Measurements from ENCODE around the gene SEMA4G. TPM values are rescaled to one million over a fixed set of nuclear protein-coding genes. Genes with fewer than 3 reads are reported as not detected.
"Not testable (repeated sequence)": the region's sequence is repeated elsewhere in the genome, so short reads cannot be mapped to it uniquely, and the experiment has no call there.

SEMA4G gene
- total RNA-seq, 4 donors from 2014 or later: 0.66 to 2.5 (median 1.4) TPM

DNA sequence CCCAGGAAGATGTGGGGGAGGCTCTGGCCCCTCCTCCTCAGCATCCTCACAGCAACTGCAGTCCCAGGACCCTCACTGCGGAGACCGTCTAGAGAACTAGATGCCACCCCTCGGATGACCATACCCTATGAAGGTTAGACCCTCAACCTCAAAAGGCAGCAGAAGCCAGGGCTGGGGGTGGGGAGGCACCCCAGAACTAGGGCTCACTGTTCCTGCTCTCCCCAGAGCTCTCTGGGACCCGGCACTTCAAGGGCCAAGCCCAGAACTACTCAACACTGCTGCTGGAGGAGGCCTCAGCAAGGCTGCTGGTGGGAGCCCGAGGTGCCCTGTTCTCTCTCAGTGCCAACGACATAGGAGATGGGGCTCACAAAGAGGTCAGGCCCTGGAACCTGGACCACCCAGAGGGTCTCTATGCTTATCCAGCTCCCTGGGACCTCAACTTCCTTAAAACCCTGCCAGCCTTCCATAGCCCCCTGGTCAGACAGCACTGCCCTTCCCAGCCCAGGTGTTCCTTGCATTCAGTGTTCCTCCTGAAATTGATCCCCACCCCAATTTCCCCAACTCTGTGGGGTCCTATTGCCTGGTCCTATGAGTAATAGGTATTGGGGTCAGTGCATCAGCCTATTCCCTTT, 3.7 kb downstream of the SEMA4G start:
- 83% methylated on average over 1 of the region's 6 CpGs for WGBS
- TF ChIP-seq CTCF (IDR thresholded peaks at IDR 0.05): no peak
- TF ChIP-seq POLR2A (IDR thresholded peaks at IDR 0.05; ENCODE audit: low read depth): no peak
- no peak for TF ChIP-seq POLR2AphosphoS5 (IDR thresholded peaks at IDR 0.05)
- no peak for TF ChIP-seq EP300 (IDR thresholded peaks at IDR 0.05)
- H3K9me3 ChIP-seq: no peaks in the 10 kb centered on the region
- DNase-seq (ENCODE audit: extremely low spot score): no peak
- H3K4me3 ChIP-seq: no peak overlapping the region
- no peak overlapping the region for H3K27ac ChIP-seq (replicated peaks in 1 of 4)
- H3K27me3 ChIP-seq: peaks cover 0 to 5% (median 0%) of the 10 kb centered on the region in 4 donors
- peaks cover 7 to 24% (median 19%) of the 10 kb centered on the region in 4 donors for H3K4me1 ChIP-seq
- intact Hi-C loops (cut with DNase I): no loop called here
- H3K36me3 ChIP-seq: peaks cover 0 to 13% (median 4%) of the 10 kb centered on the region in 4 donors

DNA sequence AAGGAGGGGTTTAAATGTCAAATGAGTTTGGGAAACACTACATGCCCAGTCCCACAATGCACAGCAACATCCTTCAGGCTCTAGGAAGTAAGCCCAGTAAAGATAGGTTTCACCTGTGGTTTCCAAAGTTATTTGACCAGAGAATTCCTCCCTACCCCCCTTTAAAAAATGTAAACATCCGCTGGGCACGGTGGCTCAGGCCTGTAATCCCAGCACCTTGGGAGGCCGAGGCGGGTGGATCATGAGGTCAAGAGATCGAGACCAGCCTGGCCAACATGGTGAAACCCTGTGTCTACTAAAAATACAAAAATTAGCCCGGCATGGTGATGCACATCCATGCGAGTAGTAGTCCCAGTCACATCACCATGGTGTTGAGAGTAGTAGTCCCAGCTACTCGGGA, 6.1 kb downstream of the SEMA4G start:
- H3K4me1 ChIP-seq; DNase-seq (ENCODE audit: extremely low spot score); H3K27ac ChIP-seq (replicated peaks in 1 of 4); H3K9me3 ChIP-seq; H3K27me3 ChIP-seq; intact Hi-C loops (cut with DNase I); H3K4me3 ChIP-seq: not testable (repeated sequence)
- H3K36me3 ChIP-seq: peaks cover 0 to 36% (median 28%) of the 10 kb centered on the region in 4 donors
- 84% methylated on average over 8 of the region's 8 CpGs for WGBS

GRCh38 chr10:100976906-100977305, 7.6 kb downstream of the SEMA4G start:
- no peaks in the 10 kb centered on the region for H3K27me3 ChIP-seq
- intact Hi-C loops (cut with DNase I): no loop called here
- WGBS: 90% methylated on average over 3 of the region's 3 CpGs
- H3K9me3 ChIP-seq: no peaks in the 10 kb centered on the region
- H3K4me3 ChIP-seq: no peak overlapping the region
- H3K4me1 ChIP-seq: no peaks in the 10 kb centered on the region
- H3K36me3 ChIP-seq: peaks cover 9 to 52% (median 42%) of the 10 kb centered on the region in 4 donors
- TF ChIP-seq EP300 (IDR thresholded peaks at IDR 0.05) (no peak), POLR2AphosphoS5 (IDR thresholded peaks at IDR 0.05) (no peak), CTCF (IDR thresholded peaks at IDR 0.05) (no peak), POLR2A (IDR thresholded peaks at IDR 0.05; ENCODE audit: low read depth) (no peak)
- no peak for DNase-seq (ENCODE audit: extremely low spot score)
- H3K27ac ChIP-seq (replicated peaks in 1 of 4): no peak overlapping the region

GRCh38 chr10:100977436-100977835, 8.1 kb downstream of the SEMA4G start:
- WGBS: 79% methylated on average over 6 of the region's 6 CpGs
- TF ChIP-seq CTCF (IDR thresholded peaks at IDR 0.05): no peak
- TF ChIP-seq POLR2A (IDR thresholded peaks at IDR 0.05; ENCODE audit: low read depth): no peak
- TF ChIP-seq POLR2AphosphoS5 (IDR thresholded peaks at IDR 0.05): no peak
- no peak for TF ChIP-seq EP300 (IDR thresholded peaks at IDR 0.05)
- Histone ChIP-seq H3K4me3 (no peak overlapping the region), H3K27me3 (no peaks in the 10 kb centered on the region), H3K9me3 (no peaks in the 10 kb centered on the region), H3K4me1 (no peaks in the 10 kb centered on the region), H3K27ac (replicated peaks in 1 of 4) (no peak overlapping the region), H3K36me3 (peaks cover 9 to 57% (median 47%) of the 10 kb centered on the region in 4 donors)
- DNase-seq (ENCODE audit: extremely low spot score): no peak
- intact Hi-C loops (cut with DNase I): no loop called here

DNA sequence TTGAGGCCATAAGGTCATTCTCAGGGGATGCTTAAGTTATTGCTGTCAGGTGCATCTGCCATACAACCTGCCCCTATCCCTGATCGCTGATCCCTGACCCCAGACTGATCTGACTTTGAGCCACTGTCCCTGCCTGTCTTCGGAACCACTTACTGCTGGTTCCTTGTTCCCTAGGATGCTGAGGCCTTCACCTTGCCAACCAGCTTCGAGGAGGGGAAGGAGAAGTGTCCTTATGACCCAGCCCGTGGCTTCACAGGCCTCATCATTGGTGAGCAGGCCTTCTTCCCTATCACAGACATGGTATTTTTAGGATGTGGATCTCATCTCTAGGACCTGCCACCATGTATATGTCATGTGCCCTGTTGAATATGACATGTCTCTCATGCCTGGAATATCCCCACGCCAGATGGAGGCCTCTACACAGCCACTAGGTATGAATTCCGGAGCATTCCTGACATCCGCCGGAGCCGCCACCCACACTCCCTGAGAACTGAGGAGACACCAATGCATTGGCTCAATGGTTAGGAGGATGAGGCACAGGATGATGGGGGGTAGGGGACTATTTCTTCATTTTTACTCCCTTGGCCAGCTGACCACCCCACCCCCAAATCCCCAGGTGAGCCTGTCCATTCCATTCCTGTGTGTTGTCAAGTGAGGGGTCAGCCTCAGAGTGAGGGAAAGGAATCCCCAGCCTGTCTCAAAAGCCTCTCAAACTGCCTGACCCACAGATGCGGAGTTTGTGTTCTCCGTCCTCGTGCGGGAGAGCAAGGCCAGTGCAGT, 9.0 kb downstream of the SEMA4G start:
- H3K27ac ChIP-seq (replicated peaks in 1 of 4): no peak overlapping the region
- no peaks in the 10 kb centered on the region for H3K27me3 ChIP-seq
- peaks cover 9 to 66% (median 56%) of the 10 kb centered on the region in 4 donors for H3K36me3 ChIP-seq
- H3K4me3 ChIP-seq: no peak overlapping the region
- DNase-seq (ENCODE audit: extremely low spot score): no peak
- H3K9me3 ChIP-seq: no peaks in the 10 kb centered on the region
- TF ChIP-seq POLR2A (IDR thresholded peaks at IDR 0.05; ENCODE audit: low read depth) (no peak), POLR2AphosphoS5 (IDR thresholded peaks at IDR 0.05) (no peak), CTCF (IDR thresholded peaks at IDR 0.05) (no peak), EP300 (IDR thresholded peaks at IDR 0.05) (no peak)
- intact Hi-C loops (cut with DNase I): no loop called here
- 95% methylated on average over 8 of the region's 13 CpGs for WGBS
- H3K4me1 ChIP-seq: no peaks in the 10 kb centered on the region
